Caco-2 (cell line): Measurements from ENCODE around the gene TRIM17. TPM values are rescaled to one million over a fixed set of nuclear protein-coding genes. Genes with fewer than 3 reads are reported as not detected.

Source experiments
- BruUV-seq: library from RNA; stranded (reverse); fragments of 400-500 nt; replicated peaks from 2 replicates; lab custom pipeline; 2021; lab: Mats Ljungman, UMichigan
- CTCF ChIA-PET: fragments of 300-600 bp; sonication (Branson Sonifier 250); formaldehyde crosslinking; loops from one replicate; lab custom pipeline; 2022; ENCODE audit warnings: antibody characterized with exemption; lab: Charles Lee
- POLR2A ChIA-PET: fragments of 300-600 bp; sonication (Branson Sonifier 250); formaldehyde crosslinking; loops from one replicate; lab custom pipeline; 2022; ENCODE audit warnings: antibody characterized with exemption; lab: Charles Lee
- DNase-seq, 2 experiments: peaks; one replicate each; pipeline versions ENCODE4 v3.0.0 to v3.0.0-alpha.2; 2020 to 2022
- H3K27me3 ChIP-seq: replicated peaks from 2 replicates; pipeline ENCODE4 v1.6.0; 2011; ENCODE audit warnings: low read length; ENCODE audit not compliant: control insufficient read depth, insufficient read depth
- H3K36me3 ChIP-seq: 2 replicates; pipeline ENCODE4 v1.5.1; 2011; ENCODE audit warnings: low read length; ENCODE audit not compliant: control insufficient read depth, insufficient read depth
- H3K4me1 ChIP-seq: fragments of 250-450 bp; sonication (Bioruptor Pico); 2 replicates; pipeline ENCODE4 v1.5.1; 2020; ENCODE audit warnings: mild to moderate bottlenecking
- H3K4me3 ChIP-seq: 2 replicates; pipeline ENCODE4 v1.5.1; 2011; ENCODE audit warnings: low read depth, mild to moderate bottlenecking, control low read depth, low read length
- H3K9me3 ChIP-seq: fragments of 250-450 bp; sonication (Bioruptor Pico); 2 replicates; pipeline ENCODE4 v1.5.1; 2020; ENCODE audit warnings: mild to moderate bottlenecking, moderate library complexity
- H3K27ac Mint-ChIP-seq: one replicate; pipeline ENCODE4 v1.8.0; 2022; ENCODE audit warnings: mixed read lengths; ENCODE audit not compliant: unreplicated experiment
- H3K27me3 Mint-ChIP-seq: one replicate; pipeline ENCODE4 v1.8.0; 2022; ENCODE audit warnings: mixed read lengths; ENCODE audit not compliant: insufficient read depth, unreplicated experiment
- H3K36me3 Mint-ChIP-seq: one replicate; pipeline ENCODE4 v1.8.0; 2022; ENCODE audit warnings: mild to moderate bottlenecking, mixed read lengths; ENCODE audit not compliant: insufficient read depth, unreplicated experiment
- H3K4me1 Mint-ChIP-seq: one replicate; pipeline ENCODE4 v1.8.0; 2022; ENCODE audit warnings: low read depth, mixed read lengths; ENCODE audit not compliant: unreplicated experiment
- H3K4me3 Mint-ChIP-seq: one replicate; pipeline ENCODE4 v1.8.0; 2022; ENCODE audit warnings: mild to moderate bottlenecking, moderate library complexity, mixed read lengths; ENCODE audit not compliant: unreplicated experiment
- H3K9me3 Mint-ChIP-seq: one replicate; pipeline ENCODE4 v1.8.0; 2022; ENCODE audit warnings: mixed read lengths; ENCODE audit not compliant: unreplicated experiment
- intact Hi-C: fragments of 100-400 bp; cut with micrococcal nuclease; formaldehyde crosslinking; loops from one replicate; pipeline ENCODE4 v1.10.0; 2022; ENCODE audit not compliant: unreplicated experiment
- total RNA-seq: library from RNA; stranded (reverse); gene quantifications from 2 replicates; pipeline ENCODE4 v1.2.3, GENCODE V29; 2022
- TF ChIP-seq, protein P1 (sequence below), 2 experiments: fragments of 200-600 bp in 1 of 2; IDR thresholded peaks; 1 replicate in 1 of 2; 2 replicates in 1 of 2; pipeline versions ENCODE4 v1.5.1 to v1.8.0; 2011 to 2022; ENCODE audit warnings: antibody characterized with exemption in 1 of 2, control low read depth in 1 of 2, inconsistent platforms in 1 of 2, low read depth in 1 of 2, low read length in 1 of 2, mild to moderate bottlenecking in 1 of 2, moderate library complexity in 1 of 2; ENCODE audit not compliant: insufficient read depth in 1 of 2, severe bottlenecking in 1 of 2, unreplicated experiment in 1 of 2

The TRIM17 gene
- total RNA-seq, 1 experiment from 2014 or later, result 4.0 TPM

DNA sequence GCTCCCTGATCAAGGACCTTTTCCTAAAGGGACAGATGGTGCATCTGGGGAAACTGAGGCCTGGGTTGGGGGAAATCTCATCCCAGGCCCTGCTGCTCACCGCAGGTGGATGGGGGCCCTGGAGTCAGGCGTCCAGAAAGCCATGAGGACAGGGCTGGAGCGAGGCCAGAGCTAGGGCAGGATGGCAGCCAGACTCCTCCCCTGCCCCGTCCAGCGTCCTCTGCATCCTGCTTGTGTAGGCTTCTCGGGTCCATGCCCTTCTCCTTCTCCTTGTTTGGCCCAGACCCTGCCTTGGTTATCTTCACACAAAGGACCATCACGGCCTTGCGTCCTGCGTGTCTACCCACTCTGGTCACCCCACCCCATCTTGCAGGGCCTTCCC lies 53.0 kb downstream of the TRIM17 start:
- Mint-ChIP-seq H3K4me1 (peaks cover 2% of the 10 kb centered on the region), H3K27me3 (no peaks in the 10 kb centered on the region), H3K9me3 (no peaks in the 10 kb centered on the region), H3K36me3 (no peaks in the 10 kb centered on the region), H3K4me3 (no peak overlapping the region), H3K27ac (no peak overlapping the region)
- H3K4me3 ChIP-seq, result no peak overlapping the region
- no peaks in the 10 kb centered on the region for H3K36me3 ChIP-seq
- H3K9me3 ChIP-seq, result no peaks in the 10 kb centered on the region
- intact Hi-C loops, result no loop called here
- no TSS peak for BruUV-seq
- ChIA-PET POLR2A (interaction anchor here (0.5 kb wide), 1 partner anchor 43 kb away, joined by 6 read pairs; the partner anchor contains the start of gene TRIM11), CTCF (no interaction called here)
- TF ChIP-seq, protein P1, sequence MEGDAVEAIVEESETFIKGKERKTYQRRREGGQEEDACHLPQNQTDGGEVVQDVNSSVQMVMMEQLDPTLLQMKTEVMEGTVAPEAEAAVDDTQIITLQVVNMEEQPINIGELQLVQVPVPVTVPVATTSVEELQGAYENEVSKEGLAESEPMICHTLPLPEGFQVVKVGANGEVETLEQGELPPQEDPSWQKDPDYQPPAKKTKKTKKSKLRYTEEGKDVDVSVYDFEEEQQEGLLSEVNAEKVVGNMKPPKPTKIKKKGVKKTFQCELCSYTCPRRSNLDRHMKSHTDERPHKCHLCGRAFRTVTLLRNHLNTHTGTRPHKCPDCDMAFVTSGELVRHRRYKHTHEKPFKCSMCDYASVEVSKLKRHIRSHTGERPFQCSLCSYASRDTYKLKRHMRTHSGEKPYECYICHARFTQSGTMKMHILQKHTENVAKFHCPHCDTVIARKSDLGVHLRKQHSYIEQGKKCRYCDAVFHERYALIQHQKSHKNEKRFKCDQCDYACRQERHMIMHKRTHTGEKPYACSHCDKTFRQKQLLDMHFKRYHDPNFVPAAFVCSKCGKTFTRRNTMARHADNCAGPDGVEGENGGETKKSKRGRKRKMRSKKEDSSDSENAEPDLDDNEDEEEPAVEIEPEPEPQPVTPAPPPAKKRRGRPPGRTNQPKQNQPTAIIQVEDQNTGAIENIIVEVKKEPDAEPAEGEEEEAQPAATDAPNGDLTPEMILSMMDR (IDR thresholded peaks at IDR 0.05; ENCODE audit: insufficient read depth in 1 of 2, low read depth in 1 of 2, low read length in 1 of 2, severe bottlenecking in 1 of 2, unreplicated experiment in 1 of 2), result no peak
- no peaks in the 10 kb centered on the region for H3K27me3 ChIP-seq
- H3K4me1 ChIP-seq, result peaks cover 15% of the 10 kb centered on the region
- peak in 1 of 2 experiments; percentile 24 for DNase-seq

DNA sequence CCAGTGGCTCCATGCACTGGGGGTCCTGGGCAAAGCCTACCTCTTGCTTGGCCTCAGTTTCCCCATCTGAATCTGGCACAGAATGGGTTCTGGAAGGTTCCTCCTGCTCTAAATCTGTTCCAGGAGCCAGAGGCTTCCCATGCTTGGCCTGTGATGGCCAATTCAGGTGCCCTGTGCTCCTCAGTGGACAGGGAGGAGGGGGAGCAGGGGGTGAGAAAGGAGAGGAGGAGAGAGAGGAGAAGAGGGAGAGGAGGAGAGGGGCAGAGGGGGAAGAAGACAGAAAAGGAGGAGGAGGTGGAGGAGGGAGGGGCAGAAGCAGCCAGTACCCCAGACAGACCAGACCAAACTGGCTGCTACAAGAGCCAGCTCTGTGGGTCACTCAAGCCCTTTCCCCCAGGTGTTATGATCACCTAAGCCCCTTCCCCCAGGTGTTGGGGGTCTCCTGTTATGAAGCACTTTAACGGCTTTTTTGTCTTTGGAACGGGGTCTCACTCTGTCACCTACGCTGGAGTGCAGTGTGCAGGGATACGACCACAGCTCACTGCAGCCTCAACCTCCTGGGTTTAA lies 53.7 kb downstream of the TRIM17 start:
- Histone ChIP-seq H3K4me3 (no peak overlapping the region), H3K4me1 (peaks cover 8% of the 10 kb centered on the region), H3K9me3 (no peaks in the 10 kb centered on the region), H3K36me3 (no peaks in the 10 kb centered on the region), H3K27me3 (no peaks in the 10 kb centered on the region)
- intact Hi-C loops, result no loop called here
- H3K27ac Mint-ChIP-seq, result no peak overlapping the region
- H3K9me3 Mint-ChIP-seq, result no peaks in the 10 kb centered on the region
- TF ChIP-seq, protein P1 (IDR thresholded peaks at IDR 0.05; ENCODE audit: insufficient read depth in 1 of 2, low read depth in 1 of 2, low read length in 1 of 2, severe bottlenecking in 1 of 2, unreplicated experiment in 1 of 2), result no peak
- CTCF ChIA-PET, result no interaction called here
- no peak for DNase-seq
- H3K4me3 Mint-ChIP-seq, result no peak overlapping the region
- BruUV-seq, result no TSS peak
- H3K36me3 Mint-ChIP-seq, result no peaks in the 10 kb centered on the region
- no peaks in the 10 kb centered on the region for H3K27me3 Mint-ChIP-seq
- no peaks in the 10 kb centered on the region for H3K4me1 Mint-ChIP-seq
- POLR2A ChIA-PET, result no interaction called here

DNA sequence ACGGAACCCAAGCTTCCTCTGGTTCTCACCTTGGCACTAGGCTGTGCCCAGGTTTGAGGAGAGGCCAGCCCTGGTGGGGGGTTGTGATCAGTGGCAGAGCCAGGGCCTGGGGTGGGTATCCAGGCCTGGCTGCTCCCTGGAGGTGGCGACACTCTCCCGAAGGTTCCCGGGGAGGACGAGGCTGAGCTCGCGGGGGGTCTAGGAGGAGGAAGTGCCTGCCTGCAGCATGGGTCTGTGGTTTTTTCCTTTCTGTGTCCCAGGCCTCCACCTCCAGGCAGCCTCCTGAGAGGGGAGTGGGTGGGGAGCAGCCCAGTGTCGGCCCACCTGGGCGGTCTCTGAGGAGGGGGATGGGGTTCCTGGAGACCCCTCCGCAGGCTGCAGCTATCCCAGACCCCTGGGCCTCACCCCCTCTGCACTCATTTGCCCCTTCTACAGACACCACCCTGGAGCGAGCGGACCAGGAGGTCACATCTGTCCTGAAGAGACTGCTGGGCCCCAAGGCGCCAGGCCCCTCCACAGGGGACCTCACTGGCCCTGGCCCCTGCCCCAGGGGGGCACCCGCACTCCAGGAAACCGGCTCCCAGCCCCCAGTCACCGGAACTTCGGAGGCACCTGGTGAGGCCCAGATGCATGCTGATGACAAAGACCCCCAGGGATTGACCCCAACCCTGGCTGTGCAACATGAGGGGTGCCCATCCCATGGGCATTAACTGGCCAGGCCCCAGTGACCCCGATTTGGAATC lies 54.3 kb downstream of the TRIM17 start:
- H3K27me3 Mint-ChIP-seq, result no peaks in the 10 kb centered on the region
- H3K27ac Mint-ChIP-seq, result no peak overlapping the region
- H3K4me1 ChIP-seq, result peaks cover 2% of the 10 kb centered on the region
- no TSS peak for BruUV-seq
- no peak overlapping the region for H3K4me3 ChIP-seq
- H3K36me3 ChIP-seq, result no peaks in the 10 kb centered on the region
- H3K9me3 Mint-ChIP-seq, result no peaks in the 10 kb centered on the region
- H3K9me3 ChIP-seq, result no peaks in the 10 kb centered on the region
- H3K27me3 ChIP-seq, result no peaks in the 10 kb centered on the region
- intact Hi-C loops, result no loop called here
- TF ChIP-seq, protein P1 (IDR thresholded peaks at IDR 0.05; ENCODE audit: insufficient read depth in 1 of 2, low read depth in 1 of 2, low read length in 1 of 2, severe bottlenecking in 1 of 2, unreplicated experiment in 1 of 2), result no peak
- H3K4me1 Mint-ChIP-seq, result no peaks in the 10 kb centered on the region
- H3K36me3 Mint-ChIP-seq, result no peaks in the 10 kb centered on the region
- H3K4me3 Mint-ChIP-seq, result no peak overlapping the region
- ChIA-PET POLR2A (no interaction called here), CTCF (no interaction called here)
- DNase-seq, result peak in 1 of 2 experiments; percentile 29
